ENCODE data around the gene BRCA2.
A peak's percentile ranks its signal among the peaks of the same experiment; 100 is the strongest.

The BRCA2 gene

GRCh38 chr13:32426990-32427851, 111.9 kb downstream of the BRCA2 start:
- DNase-seq (ENCODE audit: low read depth), result no peak
- no peak for TF ChIP-seq CTCF (IDR thresholded peaks at IDR 0.05; ENCODE audit: low read length, missing control alignments)
- H3K4me3 ChIP-seq (replicated peaks; ENCODE audit: low read depth, low read length), result peak overlapping the region; percentile 61

GRCh38 chr13:32427852-32428580, 112.7 kb downstream of the BRCA2 start, which contains the start of gene N4BP2L1:
TSS of gene N4BP2L1 (minus strand) at chr13:32428130. CDS start at chr13:32428082, 48 bp downstream.
- peak within 1 kb of the TSS; percentile 61 for H3K4me3 ChIP-seq (replicated peaks; ENCODE audit: low read depth, low read length)
- no peak for TF ChIP-seq CTCF (IDR thresholded peaks at IDR 0.05; ENCODE audit: low read length, missing control alignments)
- peak; percentile 51 for DNase-seq (ENCODE audit: low read depth)

- H3K4me3 ChIP-seq (replicated peaks; ENCODE audit: low read depth, low read length), result peak overlapping the region; percentile 61
- no peak for TF ChIP-seq CTCF (IDR thresholded peaks at IDR 0.05; ENCODE audit: low read length, missing control alignments)
- no peak for DNase-seq (ENCODE audit: low read depth)
These were observed 113.5 kb downstream of the BRCA2 start for GRCh38 chr13:32428581-32429432.

- no peak for DNase-seq (ENCODE audit: low read depth)
- H3K4me3 ChIP-seq (replicated peaks; ENCODE audit: low read depth, low read length), result no peak overlapping the region
- TF ChIP-seq CTCF (IDR thresholded peaks at IDR 0.05; ENCODE audit: low read length, missing control alignments), result no peak
These were observed 114.2 kb downstream of the BRCA2 start for GRCh38 chr13:32429433-32429909.

GRCh38 chr13:32430018-32430747, 114.9 kb downstream of the BRCA2 start:
- no peak for TF ChIP-seq CTCF (IDR thresholded peaks at IDR 0.05; ENCODE audit: low read length, missing control alignments)
- no peak for DNase-seq (ENCODE audit: low read depth)
- no peak overlapping the region for H3K4me3 ChIP-seq (replicated peaks; ENCODE audit: low read depth, low read length)

- TF ChIP-seq CTCF (IDR thresholded peaks at IDR 0.05; ENCODE audit: low read length, missing control alignments), result no peak
- no peak for DNase-seq (ENCODE audit: low read depth)
- H3K4me3 ChIP-seq (replicated peaks; ENCODE audit: low read depth, low read length), result no peak overlapping the region
These were observed 116.1 kb downstream of the BRCA2 start for GRCh38 chr13:32431361-32431760.
